NCI-H2107 (cell line): ENCODE results near the gene NTN5.
"Not testable (repeated sequence)": the region's sequence is repeated elsewhere in the genome, so short reads cannot be mapped to it uniquely, and the experiment has no call there.

ENCODE experiments used
- DNase-seq: peaks from one replicate; lab custom pipeline; 2025; lab: John Stamatoyannopoulos, UW

Gene NTN5

DNA sequence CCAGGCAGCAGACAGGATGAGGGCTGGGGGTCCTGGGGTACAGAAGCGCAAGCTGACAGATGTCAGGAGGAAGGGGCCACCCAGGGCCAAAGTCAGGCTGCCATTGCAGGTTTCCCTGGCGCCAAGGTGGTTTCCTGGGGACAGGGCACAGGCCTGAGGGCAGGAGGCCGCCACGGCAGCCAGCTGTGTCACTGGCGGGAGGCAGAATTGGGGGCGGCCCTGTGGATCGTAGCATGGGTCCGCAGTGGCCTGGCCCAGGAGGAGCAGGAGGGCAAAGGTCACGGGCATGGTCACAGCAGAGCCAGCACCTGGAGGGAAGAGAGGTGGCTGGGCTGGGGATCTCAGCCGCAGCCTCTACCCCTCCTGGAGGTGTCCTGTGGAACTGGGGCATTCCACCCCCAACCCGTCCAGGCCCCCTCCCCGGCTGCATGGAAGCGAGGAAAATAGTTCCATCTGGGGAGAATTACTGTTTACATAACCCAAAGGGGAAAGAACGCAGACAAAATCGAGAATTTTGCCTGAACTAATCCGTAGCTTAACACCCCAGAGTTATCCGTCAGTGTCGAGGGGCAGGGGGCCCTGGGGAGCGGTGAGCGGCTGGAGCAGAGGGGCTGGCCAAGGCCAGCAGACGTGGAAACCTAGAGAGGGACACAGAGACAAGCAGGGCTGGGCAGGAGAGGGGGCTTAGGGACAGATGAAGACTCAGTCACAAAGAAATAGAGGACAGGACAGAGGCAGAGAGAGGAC lies 1.9 kb downstream of the NTN5 start:
- DNase-seq, result no peak

DNA sequence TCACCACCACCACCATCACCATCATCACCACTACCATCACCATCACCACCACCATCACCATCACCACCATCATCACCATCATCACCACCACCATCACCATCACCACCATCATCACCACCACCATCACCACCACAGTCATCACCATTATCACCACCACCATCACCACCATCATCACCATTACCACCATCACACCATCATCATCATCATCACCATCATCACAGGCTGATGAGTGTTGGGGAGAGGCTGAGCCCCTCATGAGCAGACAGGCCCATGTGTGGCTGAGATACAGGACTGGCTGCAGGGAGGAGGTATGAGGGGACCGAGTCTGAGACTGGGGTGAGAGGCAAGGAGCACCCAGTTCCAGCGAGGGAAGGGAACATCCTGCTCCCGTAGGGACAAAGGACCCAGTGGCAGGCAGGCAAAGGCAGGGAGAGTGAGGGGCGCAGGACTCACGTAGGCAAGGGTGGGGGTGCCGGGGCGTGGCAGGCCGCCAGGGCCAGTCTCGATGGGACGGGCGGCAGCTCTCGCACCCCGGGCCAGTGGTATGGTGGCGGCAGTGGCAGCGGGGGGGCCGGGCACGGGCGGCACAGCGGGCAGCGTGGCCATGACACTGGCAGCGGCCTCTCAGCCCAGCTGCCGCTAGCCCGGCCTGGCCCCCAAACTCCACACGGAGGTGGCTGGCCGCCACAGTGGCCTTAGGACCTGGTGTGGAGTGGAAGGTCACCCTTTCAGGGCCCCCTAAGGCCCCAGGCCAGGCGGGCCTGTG lies 2.7 kb downstream of the NTN5 start:
- DNase-seq, result no peak

DNA sequence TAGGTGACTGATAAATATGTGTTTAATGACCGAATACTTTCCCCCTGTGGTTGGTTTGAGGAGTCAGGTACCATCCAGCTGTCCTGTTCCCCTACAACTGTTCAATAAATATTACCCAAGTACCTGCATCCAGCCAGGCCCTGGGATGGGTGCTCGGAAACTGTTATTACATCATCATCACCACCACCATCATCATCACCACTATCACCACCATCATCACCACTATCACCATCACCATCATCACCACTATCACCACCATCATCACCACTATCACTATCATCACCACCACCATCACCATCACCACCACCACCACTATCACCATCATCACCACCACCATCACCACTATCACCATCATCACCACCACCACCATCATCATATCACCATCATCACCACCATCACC lies 4.1 kb downstream of the NTN5 start:
- DNase-seq, result no peak

DNA sequence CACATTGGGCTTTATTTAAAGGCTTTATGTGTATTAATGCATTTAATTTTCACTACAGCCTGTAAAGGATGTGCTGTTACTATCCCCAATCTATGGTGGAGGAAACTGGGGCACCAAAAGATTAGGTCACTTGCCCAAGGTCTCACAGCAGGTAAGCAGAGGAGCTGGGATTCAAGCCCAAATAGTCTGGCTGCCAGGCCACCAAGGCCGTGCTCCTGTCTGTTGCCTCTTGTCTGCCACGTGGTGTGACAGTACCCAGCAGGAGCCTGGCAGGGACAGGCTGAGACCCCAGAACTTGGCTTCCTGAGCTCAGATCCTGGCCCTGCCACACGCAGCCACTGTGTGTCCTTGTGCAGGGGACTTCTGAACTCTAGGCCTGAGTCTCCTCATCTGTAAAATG lies 4.5 kb downstream of the NTN5 start:
- no peak for DNase-seq

DNA sequence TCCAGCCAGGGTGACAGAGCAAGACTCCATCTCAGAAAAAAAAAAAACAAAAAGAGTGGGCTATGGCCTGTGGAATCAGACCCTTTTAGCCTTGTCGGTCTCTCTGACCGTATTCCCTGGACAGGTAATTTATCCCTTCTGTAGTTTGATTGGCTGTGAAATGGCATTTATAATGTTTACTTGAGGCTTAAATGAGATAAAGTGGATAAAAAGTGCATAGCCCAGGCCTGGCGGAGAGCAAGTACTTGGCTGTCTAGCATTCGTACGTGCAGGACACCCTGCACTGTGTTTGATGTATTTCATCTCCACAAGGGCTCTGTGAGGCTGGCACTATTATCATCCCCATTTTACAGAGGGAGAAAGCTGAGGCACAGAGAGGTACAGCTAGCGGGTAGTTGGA lies 7.0 kb downstream of the NTN5 start:
- DNase-seq, result no peak

- DNase-seq, result no peak
Observed at GRCh38 chr19:48664476-48664875, 8.3 kb downstream of the NTN5 start.

DNA sequence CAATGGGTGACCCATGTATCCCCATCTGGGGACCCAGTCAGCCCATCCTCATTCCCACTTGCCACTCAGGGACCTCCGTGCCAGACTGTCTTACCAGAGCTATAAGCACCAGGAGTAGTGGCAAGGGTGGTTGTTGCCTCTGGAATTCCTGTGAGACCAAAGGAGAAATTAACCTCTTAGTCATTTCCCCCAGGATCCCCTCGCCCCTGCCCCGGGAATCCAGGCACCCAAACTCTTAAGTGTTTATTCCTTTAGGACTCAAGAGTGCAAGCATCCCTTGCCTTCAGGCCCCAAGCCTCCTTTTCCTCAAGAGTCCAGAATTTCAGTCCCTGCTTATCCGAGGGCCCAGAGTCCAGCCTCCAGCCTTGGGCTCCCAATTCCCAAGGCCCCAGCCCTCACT lies 9.2 kb downstream of the NTN5 start:
- DNase-seq, result no peak

DNA sequence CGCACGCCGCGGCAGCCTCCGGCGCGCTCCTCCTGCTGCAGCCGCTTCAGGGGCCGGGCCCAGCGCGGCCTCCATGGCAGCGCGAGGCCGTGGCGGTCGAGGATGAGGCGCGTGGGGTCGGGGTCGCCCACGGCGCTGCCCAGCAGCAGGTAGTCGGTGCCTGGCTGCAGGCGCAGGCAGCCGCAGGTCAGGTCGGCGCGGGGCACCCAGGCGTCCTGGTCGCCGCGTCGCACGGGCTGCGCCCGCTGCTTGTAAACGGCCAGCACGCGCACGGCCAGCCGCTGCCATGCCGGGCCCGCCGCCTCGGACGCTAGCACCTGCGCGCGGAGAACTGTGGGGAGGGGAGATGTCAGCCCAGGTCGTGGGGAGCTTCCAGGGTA lies 11.1 kb downstream of the NTN5 start:
- no peak for DNase-seq

DNA sequence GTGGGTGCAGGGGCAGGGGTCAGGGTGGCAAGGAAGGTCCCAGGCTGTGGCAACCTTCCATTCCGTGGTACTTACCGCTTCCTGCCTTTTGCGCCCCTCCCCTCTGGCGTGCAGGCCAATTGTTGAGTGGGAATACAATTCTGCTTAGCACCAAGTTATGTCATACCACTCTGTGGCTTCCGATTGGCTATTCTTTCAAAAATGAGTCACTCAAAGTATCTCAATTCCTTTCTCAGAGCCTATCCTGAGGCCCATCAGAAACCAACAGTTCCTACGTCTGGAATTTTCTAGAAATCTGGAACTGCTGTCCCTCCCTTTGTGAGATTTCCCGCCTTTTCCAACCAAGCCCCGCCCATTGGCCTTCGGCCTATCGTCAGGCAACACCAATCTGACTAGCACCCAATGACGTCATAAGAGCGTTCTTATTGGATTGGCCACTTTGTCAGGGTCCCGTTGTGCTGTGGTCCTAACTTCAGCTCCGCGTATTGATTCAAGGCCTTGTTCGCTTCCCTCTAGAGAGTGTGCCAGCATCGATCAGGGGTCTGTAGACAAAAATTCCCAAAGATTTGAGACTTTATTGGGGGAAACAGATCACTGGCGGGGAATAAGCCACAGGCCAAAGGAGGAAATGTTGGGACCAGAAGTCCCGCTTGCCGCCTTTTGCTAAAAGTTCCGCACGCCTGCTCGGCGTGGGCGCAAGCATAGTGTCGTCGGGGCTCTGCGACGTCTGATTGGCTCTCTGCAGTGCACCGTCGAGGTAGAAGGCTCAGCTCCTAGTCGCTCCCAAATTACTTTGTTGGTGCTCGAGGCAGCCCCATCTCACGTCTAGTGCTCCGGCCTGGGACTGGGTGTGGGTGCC lies 11.7 kb downstream of the NTN5 start:
- DNase-seq, result no peak

DNA sequence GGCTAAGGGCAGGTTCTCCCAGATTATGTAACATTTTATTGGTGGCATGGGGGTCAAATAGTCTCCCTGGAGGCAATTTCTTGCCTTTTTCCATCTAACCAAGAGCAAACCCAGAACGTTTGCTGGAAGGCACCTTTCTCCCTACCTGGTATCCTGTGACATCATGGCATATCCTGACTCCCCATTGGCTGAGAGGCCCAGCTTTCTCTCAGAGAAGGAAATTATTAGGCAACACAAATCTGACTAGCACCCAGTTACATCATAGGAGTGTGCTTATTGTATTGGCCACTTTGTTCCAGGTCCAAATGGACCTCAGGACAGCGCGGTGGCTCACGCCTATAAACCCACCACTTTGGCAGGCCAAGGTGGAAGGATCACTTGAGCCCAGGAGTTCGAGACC lies 13.0 kb downstream of the NTN5 start:
- DNase-seq, result no peak

DNA sequence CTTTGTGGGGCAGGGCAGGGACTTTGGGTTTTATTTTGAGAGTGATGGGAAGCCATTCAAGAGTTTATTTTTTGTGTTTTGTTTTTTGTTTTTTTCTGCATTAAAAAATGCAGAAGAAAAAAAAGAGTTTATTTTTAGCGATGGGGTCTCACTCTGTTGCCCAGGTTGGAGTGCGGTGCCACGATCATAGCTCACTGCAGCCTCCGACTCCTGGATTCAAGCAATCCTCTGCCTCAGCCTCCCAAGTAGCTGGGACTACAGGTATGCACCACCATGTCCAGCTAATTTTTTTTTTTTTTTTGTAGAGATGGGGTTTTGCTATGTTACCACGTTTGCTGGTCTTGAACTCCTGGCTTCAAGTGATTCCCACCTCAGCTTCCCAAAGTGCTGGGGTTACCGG lies 14.3 kb downstream of the NTN5 start:
- DNase-seq, result no peak

- DNase-seq, result not testable (repeated sequence)
Observed at GRCh38 chr19:48657828-48658227, 15.0 kb downstream of the NTN5 start.

DNA sequence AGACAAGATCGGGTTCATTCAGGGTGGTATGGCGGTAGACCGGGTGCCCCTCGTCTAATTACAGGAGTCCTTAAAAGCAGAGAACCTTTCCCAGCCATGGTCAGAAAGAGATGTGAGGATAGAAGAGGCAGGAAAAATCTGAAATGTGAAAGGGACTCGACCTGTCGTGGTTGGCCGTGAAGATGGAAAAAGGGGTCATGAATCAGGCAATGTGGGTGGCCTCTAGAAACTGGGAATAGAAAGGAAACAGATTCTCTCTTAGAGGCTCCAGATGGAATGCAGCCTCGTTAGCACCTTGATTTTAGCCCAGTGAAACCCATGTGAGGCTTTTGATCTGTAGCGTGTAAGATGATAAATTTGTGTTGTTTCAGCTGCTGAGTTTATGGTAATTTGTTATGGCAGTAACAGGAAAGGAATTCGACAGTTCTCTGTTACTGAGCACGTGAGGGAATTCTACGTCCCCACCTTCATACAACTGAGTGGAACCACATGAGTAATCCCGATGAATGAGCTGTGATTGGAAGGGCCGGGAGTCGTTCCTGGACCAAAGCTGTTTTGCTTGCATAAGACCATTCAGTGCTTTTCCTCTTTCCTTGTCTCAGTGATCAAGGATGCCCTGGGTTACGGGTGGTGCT lies 15.9 kb downstream of the NTN5 start:
- DNase-seq, result no peak

DNA sequence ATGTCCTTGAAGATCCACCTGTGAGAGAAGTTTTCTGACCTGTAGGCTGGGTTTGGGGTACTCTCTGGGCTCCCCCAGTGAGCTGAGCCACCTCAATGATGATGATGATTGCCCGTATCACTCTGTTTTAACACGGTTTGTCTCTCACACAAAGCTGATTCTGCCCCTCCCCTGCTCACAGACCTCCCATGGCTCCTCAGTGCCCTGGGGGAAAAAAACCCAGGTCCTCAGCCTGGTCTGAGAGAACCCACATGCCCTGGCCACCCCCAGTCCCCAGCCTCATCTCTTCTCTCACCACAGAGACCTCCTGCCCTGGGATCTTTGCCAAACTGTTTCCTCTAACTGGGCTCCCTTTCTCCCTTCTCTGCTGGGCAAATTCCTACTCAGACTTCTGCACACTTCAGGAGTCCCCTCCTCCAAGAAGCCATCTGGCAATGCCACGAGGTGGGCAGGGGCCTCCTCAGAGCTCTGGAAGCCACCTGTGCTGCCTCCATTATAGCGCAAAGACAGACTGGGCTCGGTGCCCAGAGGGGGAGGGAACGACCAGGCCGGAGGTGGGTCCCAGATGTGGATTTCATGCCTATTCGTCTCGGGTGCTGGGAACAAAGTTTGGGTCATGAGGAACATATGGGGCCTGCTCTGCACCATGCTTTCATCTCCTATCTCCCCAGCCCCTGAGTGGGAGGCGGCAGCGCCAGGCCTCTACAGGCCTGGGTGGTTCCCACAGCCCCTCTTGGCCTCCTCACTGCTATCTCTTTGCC lies 18.3 kb downstream of the NTN5 start:
- no peak for DNase-seq

GRCh38 chr19:48651683-48652048 lies 21.2 kb downstream of the NTN5 start:
- no peak for DNase-seq

DNA sequence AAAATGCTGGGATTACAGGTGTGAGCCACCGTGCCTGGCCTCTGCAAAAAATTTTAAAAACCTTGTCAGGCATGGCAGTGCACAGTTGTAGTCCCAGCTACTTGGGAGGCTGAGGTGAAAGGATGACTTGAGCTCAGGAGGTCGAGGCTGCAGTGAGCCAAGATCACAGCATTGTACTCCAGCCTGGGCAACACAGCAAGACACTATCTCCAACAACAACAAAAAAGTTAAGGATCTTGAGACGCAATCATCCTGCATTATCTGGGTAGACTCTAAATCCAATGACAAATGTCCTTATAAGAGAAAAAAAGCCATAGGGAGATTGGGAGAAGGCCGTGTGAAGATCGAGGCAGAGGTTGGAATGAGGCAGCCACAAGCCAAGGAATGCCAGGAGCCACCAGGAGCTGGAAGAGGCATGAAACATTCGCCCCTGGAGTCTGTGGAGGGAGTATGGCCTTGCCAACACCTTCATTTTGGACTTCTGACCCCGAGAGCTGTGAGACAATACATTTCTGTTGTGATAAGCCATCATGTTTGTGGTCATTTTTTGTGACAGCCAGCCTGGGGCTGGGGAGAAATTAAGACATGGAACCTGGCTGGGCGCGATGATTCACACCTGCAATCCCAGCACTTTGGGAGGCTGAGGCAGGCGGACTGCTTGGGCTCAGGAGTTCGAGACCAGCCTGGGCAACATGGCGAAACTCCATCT lies 21.7 kb downstream of the NTN5 start:
- no peak for DNase-seq

- DNase-seq, result no peak
Observed at GRCh38 chr19:48648134-48648533, 24.7 kb downstream of the NTN5 start.

DNA sequence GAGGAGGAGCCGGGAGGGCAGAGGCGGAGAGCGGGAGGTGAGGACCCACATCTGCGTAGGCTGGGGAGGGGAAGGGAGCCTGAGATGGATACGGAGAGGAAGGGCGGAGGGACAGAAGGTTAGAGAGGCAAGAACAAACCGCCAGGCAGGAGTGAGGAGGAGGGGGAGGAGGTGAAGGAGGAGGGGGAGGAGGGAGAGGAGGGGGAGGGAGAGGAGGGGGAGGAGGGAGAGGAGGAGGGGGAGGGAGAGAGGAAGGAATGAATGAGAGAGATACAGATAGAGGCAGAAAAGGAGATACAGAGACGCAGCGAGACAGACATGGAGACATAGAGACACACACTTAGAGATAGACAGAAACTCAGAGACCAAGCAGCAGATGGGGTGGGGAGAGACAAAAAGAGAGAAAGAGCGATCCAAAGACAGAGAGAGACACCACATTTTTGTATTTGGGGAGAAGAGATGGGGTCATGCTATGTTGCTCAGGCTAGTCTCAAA lies 26.0 kb downstream of the NTN5 start:
- no peak for DNase-seq

GRCh38 chr19:48646001-48646721 lies 26.7 kb downstream of the NTN5 start, which contains the start of gene CA11:
CA11 (minus strand) TSS chr19:48646187; CDS start chr19:48645632, 555 bp downstream.
- peak; percentile 80 for DNase-seq

DNA sequence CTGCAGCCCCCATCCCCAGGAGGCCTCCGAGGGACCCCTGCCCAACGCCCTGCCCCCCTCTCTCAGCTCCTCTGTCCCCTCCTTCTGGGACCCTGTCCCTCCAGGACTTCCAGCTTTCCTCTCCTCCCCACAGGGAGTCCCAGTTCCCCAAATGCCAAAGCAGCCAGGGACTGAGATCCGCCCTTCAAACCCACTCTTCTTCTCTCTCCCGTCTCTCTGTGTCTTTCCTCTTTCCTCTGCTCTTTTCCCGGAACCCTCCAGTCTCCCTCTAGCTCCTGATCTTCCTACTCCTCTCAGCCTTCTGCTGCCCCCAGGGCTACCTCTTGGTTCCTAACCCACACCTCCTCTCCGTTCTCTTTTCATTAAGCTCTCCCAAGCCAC lies 27.2 kb downstream of the NTN5 start:
- DNase-seq, result no peak
